T-helper 2 cell treated with Interferon-gamma antibody and Interleukin-4, amounts not matched to agents 5 μg/mL and 100 μg/mL, for 36 hours (primary cell): Measurements from ENCODE around the gene DERL2.

Experiments used
- DNase-seq: peaks from one replicate; pipeline ENCODE4 v3.0.0; 2021; ENCODE audit warnings: low spot score
- H3K27ac Mint-ChIP-seq: one replicate; pipeline ENCODE4 v1.8.0; 2021; ENCODE audit warnings: mild to moderate bottlenecking, mixed read lengths
- H3K27me3 Mint-ChIP-seq: one replicate; pipeline ENCODE4 v1.8.0; 2021; ENCODE audit warnings: low read depth, mixed read lengths
- H3K36me3 Mint-ChIP-seq: one replicate; pipeline ENCODE4 v1.8.0; 2021; ENCODE audit warnings: low read depth, mixed read lengths
- H3K4me1 Mint-ChIP-seq: one replicate; pipeline ENCODE4 v1.8.0; 2021; ENCODE audit warnings: low read depth, mixed read lengths
- H3K4me3 Mint-ChIP-seq: one replicate; pipeline ENCODE4 v1.8.0; 2022; ENCODE audit warnings: mild to moderate bottlenecking, moderate library complexity, mixed read lengths
- H3K9me3 Mint-ChIP-seq: one replicate; pipeline ENCODE4 v1.8.0; 2021; ENCODE audit warnings: mixed read lengths

The DERL2 gene

GRCh38 chr17:5513628-5514027 lies 27.6 kb upstream of the DERL2 start:
- H3K9me3 Mint-ChIP-seq, result peaks cover 5% of the 10 kb centered on the region

DNA sequence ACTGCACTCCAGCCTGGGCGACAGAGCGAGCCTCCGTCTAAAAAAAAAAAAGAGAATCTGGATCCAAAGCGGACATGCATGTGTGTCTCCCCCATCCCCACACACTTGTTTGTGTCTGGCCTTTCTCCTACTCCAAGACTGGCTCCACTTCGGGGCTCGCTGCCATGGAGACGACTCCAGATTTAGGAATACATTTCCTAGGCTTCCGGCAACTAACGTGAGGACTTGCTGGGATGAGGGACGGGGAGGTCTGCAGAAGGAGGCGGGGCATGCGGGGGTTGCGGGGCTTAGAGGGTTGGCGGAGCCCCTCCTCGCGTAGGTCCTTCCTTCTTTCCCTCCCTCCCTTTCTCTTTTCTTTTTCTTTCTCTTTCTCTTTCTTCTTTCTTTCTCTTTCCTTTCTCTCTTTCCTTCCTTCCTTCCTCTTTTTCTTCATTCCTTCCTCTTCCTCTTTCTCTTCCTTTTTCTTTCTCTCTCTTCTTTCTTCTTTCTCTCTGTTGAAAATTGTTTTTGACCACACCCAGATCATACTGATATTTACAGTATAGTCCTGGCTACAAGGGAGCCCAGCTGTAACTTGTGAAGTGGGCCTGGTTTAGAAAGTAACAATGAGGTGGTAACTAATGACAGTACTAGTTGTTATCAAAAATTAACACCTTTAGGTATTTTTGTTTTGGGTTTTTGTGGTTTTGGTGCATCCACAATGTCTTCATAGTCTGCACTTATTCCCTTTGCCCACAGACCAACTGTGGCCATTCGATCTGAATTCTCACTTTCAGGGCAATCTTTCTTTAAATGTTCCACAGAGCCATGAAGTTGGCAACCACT lies 25.6 kb upstream of the DERL2 start:
- peak overlapping the region; percentile 65 for H3K27ac Mint-ChIP-seq
- no peak overlapping the region for H3K4me3 Mint-ChIP-seq
- peaks cover 5% of the 10 kb centered on the region for H3K9me3 Mint-ChIP-seq
- no peaks in the 10 kb centered on the region for H3K27me3 Mint-ChIP-seq
- no peak for DNase-seq
- peaks cover 53% of the 10 kb centered on the region for H3K36me3 Mint-ChIP-seq
- H3K4me1 Mint-ChIP-seq, result peaks cover 22% of the 10 kb centered on the region

More at GRCh38 chr17:5513628-5514027, 27.6 kb upstream of the DERL2 start:
- Mint-ChIP-seq H3K27me3 (no peaks in the 10 kb centered on the region), H3K4me3 (peak overlapping the region; percentile 48), H3K27ac (no peak overlapping the region), H3K36me3 (peaks cover 59% of the 10 kb centered on the region), H3K4me1 (peaks cover 22% of the 10 kb centered on the region)
- no peak for DNase-seq

GRCh38 chr17:5510771-5511170 lies 24.8 kb upstream of the DERL2 start:
- no peak overlapping the region for H3K4me3 Mint-ChIP-seq
- peaks cover 47% of the 10 kb centered on the region for H3K36me3 Mint-ChIP-seq
- no peak for DNase-seq
- peaks cover 5% of the 10 kb centered on the region for H3K9me3 Mint-ChIP-seq
- no peak overlapping the region for H3K27ac Mint-ChIP-seq
- H3K27me3 Mint-ChIP-seq, result no peaks in the 10 kb centered on the region
- H3K4me1 Mint-ChIP-seq, result peaks cover 22% of the 10 kb centered on the region

- Mint-ChIP-seq H3K27ac (no peak overlapping the region), H3K4me1 (peaks cover 22% of the 10 kb centered on the region), H3K36me3 (peaks cover 38% of the 10 kb centered on the region), H3K27me3 (no peaks in the 10 kb centered on the region), H3K9me3 (peaks cover 5% of the 10 kb centered on the region), H3K4me3 (no peak overlapping the region)
- DNase-seq, result no peak
Measured at GRCh38 chr17:5509482-5509881, 23.5 kb upstream of the DERL2 start.

DNA sequence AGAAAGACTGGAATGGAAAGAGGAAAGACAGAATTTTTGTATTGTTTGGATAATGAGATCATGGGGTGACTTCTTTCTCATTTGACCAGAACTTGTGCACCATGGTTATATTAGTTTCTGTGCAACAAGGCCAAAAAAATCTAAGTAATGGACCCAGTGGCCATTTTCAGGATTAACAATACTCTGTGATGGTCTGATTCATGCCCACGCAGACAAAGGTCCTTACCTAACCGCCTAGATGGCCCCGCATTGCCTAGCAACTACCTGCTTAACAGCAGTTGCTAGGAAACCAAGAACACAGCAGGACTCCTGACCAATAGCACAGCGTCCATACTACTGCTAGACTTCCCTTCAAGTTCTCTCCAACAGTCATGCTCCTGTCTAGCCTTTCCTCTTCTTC lies 22.8 kb upstream of the DERL2 start:
- Mint-ChIP-seq H3K9me3 (peaks cover 5% of the 10 kb centered on the region), H3K4me3 (no peak overlapping the region), H3K36me3 (peaks cover 33% of the 10 kb centered on the region), H3K4me1 (peaks cover 19% of the 10 kb centered on the region), H3K27me3 (no peaks in the 10 kb centered on the region), H3K27ac (no peak overlapping the region)
- no peak for DNase-seq

GRCh38 chr17:5506307-5506706 lies 20.3 kb upstream of the DERL2 start:
- Mint-ChIP-seq H3K27me3 (no peaks in the 10 kb centered on the region), H3K9me3 (no peaks in the 10 kb centered on the region), H3K4me3 (no peak overlapping the region), H3K4me1 (peaks cover 2% of the 10 kb centered on the region), H3K36me3 (peaks cover 22% of the 10 kb centered on the region), H3K27ac (no peak overlapping the region)
- DNase-seq, result no peak

DNA sequence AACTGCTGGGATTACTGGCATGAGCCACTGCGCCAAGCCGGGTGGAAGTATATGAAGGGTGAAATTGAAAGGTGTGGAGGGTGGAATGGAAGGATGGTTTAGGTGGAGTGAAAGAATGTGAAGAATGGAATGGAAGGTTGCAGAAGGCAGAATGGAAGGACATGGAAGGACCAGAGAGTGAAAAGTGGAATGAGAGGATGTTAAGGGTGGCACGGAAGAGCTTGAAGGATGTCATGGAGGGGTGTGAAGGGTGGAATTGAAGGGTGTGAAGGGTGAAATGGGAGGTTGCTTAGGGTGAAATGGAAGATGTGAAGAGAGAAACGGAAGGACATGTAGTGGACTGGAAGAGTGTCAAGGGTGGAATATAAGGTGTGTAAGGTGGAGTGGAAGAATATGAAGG lies 16.6 kb upstream of the DERL2 start:
- Mint-ChIP-seq H3K9me3 (no peaks in the 10 kb centered on the region), H3K27ac (no peak overlapping the region), H3K4me1 (peaks cover 6% of the 10 kb centered on the region), H3K4me3 (no peak overlapping the region), H3K27me3 (peaks cover 4% of the 10 kb centered on the region), H3K36me3 (peaks cover 20% of the 10 kb centered on the region)
- DNase-seq, result no peak

DNA sequence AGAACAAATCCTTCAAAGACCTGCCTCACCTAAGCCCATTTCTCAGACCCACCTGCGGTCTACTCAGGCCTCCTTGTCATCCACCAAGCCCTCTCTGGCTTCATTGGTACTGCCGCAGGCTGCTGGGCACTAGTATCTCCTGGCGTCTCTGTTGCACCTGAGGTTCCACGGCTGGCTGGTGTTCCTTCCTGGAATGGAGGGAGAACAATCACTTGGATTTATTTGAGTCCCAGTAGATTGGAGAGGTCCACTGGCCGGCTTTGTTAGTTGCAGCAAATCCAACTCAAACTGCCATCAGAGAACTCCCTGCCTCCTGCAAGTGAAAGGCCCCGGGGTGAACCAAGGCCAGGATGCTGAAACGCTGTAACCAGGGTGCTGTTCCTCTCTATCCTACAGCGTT lies 15.7 kb upstream of the DERL2 start:
- H3K4me1 Mint-ChIP-seq, result peaks cover 6% of the 10 kb centered on the region
- H3K27me3 Mint-ChIP-seq, result peaks cover 7% of the 10 kb centered on the region
- no peak overlapping the region for H3K27ac Mint-ChIP-seq
- H3K9me3 Mint-ChIP-seq, result no peaks in the 10 kb centered on the region
- peak overlapping the region; percentile 62 for H3K4me3 Mint-ChIP-seq
- DNase-seq, result no peak
- H3K36me3 Mint-ChIP-seq, result peaks cover 18% of the 10 kb centered on the region

DNA sequence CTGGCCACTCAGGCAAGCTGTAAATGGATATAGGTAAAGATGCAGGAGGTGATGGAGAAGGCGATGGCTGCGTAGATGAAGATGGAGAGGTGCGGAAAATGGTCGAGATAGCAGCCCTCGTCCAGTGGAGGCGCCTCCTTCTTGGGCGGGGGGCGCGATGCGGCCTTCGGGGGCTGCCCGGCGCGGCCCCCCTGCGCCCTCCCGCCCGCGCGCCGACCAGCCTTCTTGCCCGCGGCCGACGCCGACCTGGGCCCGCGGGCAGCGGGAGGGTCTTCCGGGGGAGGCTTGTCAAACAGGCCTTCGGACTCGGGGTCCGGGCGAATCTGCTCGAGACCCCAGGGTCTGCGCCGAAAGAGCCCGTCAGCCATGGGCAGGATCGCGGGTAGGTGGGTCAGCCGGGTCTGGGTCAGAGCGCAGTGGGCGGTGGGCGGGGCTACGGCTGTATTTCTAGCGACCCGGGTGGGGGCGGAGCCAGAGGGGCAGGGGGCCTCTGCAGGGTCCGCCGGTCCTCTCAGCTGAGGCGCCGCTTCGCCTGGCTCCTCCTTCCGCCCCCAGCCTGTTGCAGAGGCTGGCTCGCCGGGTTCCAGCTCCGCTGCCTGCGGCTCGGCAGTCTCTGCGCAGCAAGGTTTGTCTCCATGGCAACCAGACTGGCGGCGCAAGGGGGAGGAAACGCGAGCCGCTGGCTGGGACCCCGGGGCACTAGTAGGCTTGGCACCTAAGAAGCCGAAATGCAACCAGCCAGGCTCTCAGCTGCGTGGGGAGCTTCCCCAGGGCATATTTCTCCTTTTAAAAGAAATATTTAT lies 14.8 kb upstream of the DERL2 start:
- Mint-ChIP-seq H3K4me1 (peaks cover 6% of the 10 kb centered on the region), H3K4me3 (peak overlapping the region; percentile 96), H3K27me3 (peaks cover 11% of the 10 kb centered on the region), H3K36me3 (peaks cover 18% of the 10 kb centered on the region), H3K9me3 (no peaks in the 10 kb centered on the region), H3K27ac (peak overlapping the region; percentile 58)
- peak; percentile 68 for DNase-seq

GRCh38 chr17:5500247-5500588 lies 14.2 kb upstream of the DERL2 start:
- H3K27ac Mint-ChIP-seq, result peak overlapping the region; percentile 58
- no peaks in the 10 kb centered on the region for H3K9me3 Mint-ChIP-seq
- H3K4me3 Mint-ChIP-seq, result peak overlapping the region; percentile 96
- peaks cover 14% of the 10 kb centered on the region for H3K27me3 Mint-ChIP-seq
- peaks cover 18% of the 10 kb centered on the region for H3K36me3 Mint-ChIP-seq
- no peak for DNase-seq
- peaks cover 6% of the 10 kb centered on the region for H3K4me1 Mint-ChIP-seq

GRCh38 chr17:5499476-5500231 lies 13.7 kb upstream of the DERL2 start:
- Mint-ChIP-seq H3K9me3 (no peaks in the 10 kb centered on the region), H3K4me1 (peaks cover 6% of the 10 kb centered on the region), H3K36me3 (peaks cover 18% of the 10 kb centered on the region), H3K4me3 (peak overlapping the region; percentile 96), H3K27me3 (peaks cover 15% of the 10 kb centered on the region), H3K27ac (no peak overlapping the region)
- no peak for DNase-seq

- Mint-ChIP-seq H3K27me3 (peaks cover 12% of the 10 kb centered on the region), H3K4me3 (no peak overlapping the region), H3K9me3 (peaks cover 3% of the 10 kb centered on the region), H3K36me3 (peaks cover 27% of the 10 kb centered on the region), H3K4me1 (peaks cover 5% of the 10 kb centered on the region), H3K27ac (no peak overlapping the region)
- DNase-seq, result no peak
Measured at GRCh38 chr17:5492970-5493369, 7.0 kb upstream of the DERL2 start.

GRCh38 chr17:5488752-5489151 lies 2.8 kb upstream of the DERL2 start:
- Mint-ChIP-seq H3K27ac (no peak overlapping the region), H3K4me3 (no peak overlapping the region), H3K4me1 (peaks cover 27% of the 10 kb centered on the region), H3K9me3 (peaks cover 3% of the 10 kb centered on the region), H3K36me3 (peaks cover 52% of the 10 kb centered on the region), H3K27me3 (no peaks in the 10 kb centered on the region)
- no peak for DNase-seq
